Mucosa of rectum (tissue), 2 donors: ENCODE data around the gene THAP2.

ENCODE experiments used
- H3K27ac ChIP-seq, 2 donors: one replicate each; pipeline ENCODE4 v1.7.0; 2013; ENCODE audit warnings: inconsistent platforms in 2 of 2, low read depth in 2 of 2, low read length in 2 of 2
- H3K27me3 ChIP-seq, 2 donors: one replicate each; pipeline ENCODE4 v1.7.0; 2013; ENCODE audit warnings: low read length in 2 of 2; ENCODE audit not compliant: control insufficient read depth in 2 of 2, insufficient read depth in 2 of 2
- H3K36me3 ChIP-seq, 2 donors: one replicate each; pipeline ENCODE4 v1.7.0; 2013; ENCODE audit warnings: low read length in 2 of 2; ENCODE audit not compliant: control insufficient read depth in 2 of 2, insufficient read depth in 2 of 2
- H3K4me1 ChIP-seq, 2 donors: one replicate each; pipeline ENCODE4 v1.7.0; 2013; ENCODE audit warnings: low read length in 2 of 2, mild to moderate bottlenecking in 1 of 2; ENCODE audit not compliant: control insufficient read depth in 2 of 2, insufficient read depth in 2 of 2
- H3K4me3 ChIP-seq, 2 donors: one replicate each; pipeline ENCODE4 v1.7.0; 2013; ENCODE audit warnings: low read length in 2 of 2
- H3K9ac ChIP-seq, 2 donors: one replicate each; pipeline ENCODE4 v1.7.0; 2013; ENCODE audit warnings: low read length in 2 of 2, low read depth in 1 of 2, mild to moderate bottlenecking in 1 of 2
- H3K9me3 ChIP-seq, 2 donors: one replicate each; pipeline ENCODE4 v1.7.0; 2013; ENCODE audit warnings: low read length in 2 of 2; ENCODE audit not compliant: control insufficient read depth in 2 of 2
- donor health status: healthy.
- donor health status: Normal muscosa, but diverticular disease.

THAP2 gene

DNA sequence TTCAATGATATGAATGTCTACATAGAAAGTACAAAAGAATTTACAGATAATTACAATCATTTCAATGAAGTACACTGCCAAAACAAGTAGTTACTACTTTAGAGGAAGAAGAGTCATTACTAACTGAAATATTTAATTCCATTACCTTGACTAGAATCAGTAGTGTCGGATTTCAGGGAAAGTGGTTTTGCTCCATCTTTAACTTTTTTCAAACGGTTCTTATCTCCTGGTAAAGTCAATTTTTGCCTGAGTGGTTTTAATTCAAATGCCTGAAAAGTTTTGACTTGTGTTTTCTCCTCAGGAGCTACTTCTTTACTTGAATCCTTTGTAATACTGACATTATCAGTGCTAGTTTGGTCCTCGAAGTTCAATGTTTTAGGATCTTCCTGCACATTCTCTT, 7.4 kb upstream of the THAP2 start:
- H3K27me3 ChIP-seq: no peaks in the 10 kb centered on the region
- peaks cover 4 to 8% of the 10 kb centered on the region in 2 donors for H3K4me1 ChIP-seq
- peaks cover 30 to 45% of the 10 kb centered on the region in 2 donors for H3K36me3 ChIP-seq
- H3K9me3 ChIP-seq: no peaks in the 10 kb centered on the region
- H3K4me3 ChIP-seq: no peak overlapping the region
- no peak overlapping the region for H3K27ac ChIP-seq
- no peak overlapping the region for H3K9ac ChIP-seq

DNA sequence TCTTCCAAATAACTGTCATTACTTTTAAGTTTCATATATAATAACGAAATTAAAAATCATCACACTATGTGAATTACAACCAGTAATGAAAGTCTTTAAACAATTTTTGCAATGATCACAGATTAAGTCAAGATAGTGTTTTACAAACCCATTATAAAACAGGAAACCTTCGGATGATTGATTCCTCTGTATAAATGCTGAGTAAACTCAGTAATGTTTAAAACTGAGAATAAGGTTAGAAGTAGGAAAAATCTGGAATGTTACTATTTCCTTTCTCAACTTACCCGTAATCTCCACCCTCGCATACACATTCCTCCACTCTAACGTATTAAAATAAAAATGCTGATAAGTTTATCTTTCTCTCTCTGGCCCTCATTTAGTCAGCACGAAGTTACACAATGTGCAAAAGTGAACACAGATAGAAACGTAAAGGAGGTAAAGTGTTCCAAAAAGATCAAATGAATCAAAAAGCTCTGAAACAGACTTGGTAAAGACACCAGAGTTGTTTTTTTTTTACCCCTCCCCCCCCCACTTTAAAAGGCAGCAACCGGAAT, 2.0 kb upstream of the THAP2 start:
- Histone ChIP-seq H3K36me3 (peaks cover 16 to 29% of the 10 kb centered on the region in 2 donors), H3K4me3 (peak overlapping the region; percentile 94 to 99), H3K27ac (peak overlapping the region in 1 of 2 donors; percentile 99), H3K9me3 (no peaks in the 10 kb centered on the region), H3K9ac (peak overlapping the region; percentile 97 to 99), H3K27me3 (no peaks in the 10 kb centered on the region), H3K4me1 (peaks cover 6 to 13% of the 10 kb centered on the region in 2 donors)

DNA sequence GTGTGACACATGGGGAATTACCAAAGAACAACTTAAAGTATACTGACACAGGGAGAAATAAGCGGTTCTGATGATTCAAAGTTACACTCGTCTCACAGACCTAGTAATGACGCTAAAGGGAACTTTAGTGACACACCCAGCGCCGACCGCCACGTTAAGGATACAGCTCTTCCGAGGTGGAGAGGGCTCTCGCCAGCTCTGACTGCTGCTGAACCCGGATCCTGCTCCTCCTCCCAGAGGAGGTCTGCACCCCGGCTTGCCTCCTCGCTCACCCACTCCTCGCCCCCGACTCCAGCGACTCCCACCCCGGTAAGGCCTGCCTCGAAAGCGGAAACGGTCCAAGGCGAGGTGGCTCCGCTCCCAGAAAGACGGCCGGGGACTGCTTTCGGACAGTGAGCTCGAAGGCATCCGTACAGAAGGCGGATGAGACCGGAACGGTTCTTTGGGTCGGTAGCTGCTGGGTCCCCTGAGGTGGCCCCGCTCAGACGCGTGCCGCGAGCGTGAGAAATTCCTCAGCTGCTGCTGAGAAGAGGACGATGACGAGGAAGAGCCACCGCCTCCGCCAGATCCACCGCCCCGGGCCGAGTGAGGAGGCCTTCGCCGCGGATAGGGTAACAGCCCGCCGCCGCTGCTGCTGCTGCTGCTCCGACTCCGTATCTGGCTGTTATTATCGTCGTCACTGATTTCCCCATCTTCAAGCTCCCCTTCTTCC, 1.1 kb upstream of the THAP2 start:
- no peaks in the 10 kb centered on the region for H3K27me3 ChIP-seq
- peaks cover 13 to 20% of the 10 kb centered on the region in 2 donors for H3K36me3 ChIP-seq

DNA sequence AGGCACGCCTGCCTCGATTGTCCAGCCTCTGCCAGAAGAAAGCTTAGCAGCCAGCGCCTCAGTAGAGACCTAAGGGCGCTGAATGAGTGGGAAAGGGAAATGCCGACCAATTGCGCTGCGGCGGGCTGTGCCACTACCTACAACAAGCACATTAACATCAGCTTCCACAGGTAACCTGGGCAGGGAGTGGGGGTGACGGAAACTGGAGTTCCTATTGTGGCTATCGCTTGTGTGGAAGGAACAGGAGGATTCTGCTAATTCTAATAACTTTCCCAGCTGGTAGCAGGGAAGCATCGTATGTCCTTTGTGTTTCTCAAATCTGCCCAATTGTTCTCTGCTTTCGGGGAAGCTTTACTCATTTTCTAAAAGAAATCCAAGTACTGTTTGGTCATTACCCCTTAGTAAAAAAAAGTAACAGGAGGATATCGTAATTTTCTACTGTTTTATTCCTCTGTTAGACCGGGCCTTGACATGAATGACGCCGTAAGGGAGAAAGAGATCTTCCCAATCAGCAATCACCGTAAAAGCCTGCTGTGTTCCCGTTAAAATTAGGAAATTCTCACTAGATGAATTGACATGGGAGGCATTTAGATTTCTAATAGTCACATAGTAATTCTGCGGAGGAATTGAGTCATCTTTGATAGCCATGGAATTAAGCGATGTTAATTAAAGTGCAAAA, 449 bp downstream of the THAP2 start:
- H3K4me3 ChIP-seq: peak overlapping the region; percentile 94 to 99
- peaks cover 1 to 4% of the 10 kb centered on the region in 2 donors for H3K36me3 ChIP-seq
- no peaks in the 10 kb centered on the region for H3K9me3 ChIP-seq
- peaks cover 6 to 13% of the 10 kb centered on the region in 2 donors for H3K4me1 ChIP-seq
- peak overlapping the region; percentile 98 to 99 for H3K9ac ChIP-seq
- H3K27ac ChIP-seq: peak overlapping the region; percentile 98 to 99
- no peaks in the 10 kb centered on the region for H3K27me3 ChIP-seq

More for the DNA sequence above, 1.1 kb upstream of the THAP2 start:
- Histone ChIP-seq H3K9ac (peak overlapping the region; percentile 97 to 99), H3K4me1 (peaks cover 6 to 13% of the 10 kb centered on the region in 2 donors), H3K4me3 (peak overlapping the region; percentile 94 to 99), H3K9me3 (no peaks in the 10 kb centered on the region), H3K27ac (peak overlapping the region; percentile 98 to 99)

DNA sequence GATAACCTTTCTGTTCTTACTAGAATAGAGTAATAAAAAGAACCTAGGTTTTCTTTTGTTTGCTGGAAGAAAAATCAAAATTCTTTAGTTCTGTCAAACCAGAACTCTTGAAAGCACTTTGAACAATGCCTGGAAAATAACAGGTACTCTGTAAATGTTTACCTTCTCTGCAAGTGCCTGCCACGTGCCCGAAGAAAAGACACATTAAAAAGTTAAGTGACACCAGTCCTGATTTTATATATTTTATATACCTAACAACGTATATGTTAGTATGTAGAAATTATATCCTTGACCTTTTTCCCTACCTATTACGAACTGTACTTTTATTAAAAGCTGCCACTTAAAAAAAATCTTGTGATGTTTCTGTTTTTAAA, 976 bp downstream of the THAP2 start:
- H3K9ac ChIP-seq: peak overlapping the region; percentile 98 to 99

DNA sequence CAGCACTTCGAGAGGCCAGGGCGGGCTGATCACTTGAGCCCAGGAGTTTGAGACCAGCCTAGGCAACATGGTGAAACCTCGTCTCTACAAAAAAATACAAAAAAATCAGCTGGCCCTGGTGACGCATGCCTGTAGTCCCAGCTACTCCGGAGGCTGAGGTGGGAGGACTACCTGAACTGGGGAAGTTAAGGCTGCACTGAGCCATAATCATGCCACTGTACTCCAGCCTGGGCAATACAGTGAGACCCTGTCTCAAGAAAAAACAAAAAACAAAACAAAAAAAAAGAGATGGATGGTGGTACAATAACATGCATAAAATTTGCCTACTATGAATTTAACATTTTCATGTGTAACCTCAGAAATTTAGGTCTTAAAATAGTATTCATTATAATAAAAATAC, 2.2 kb downstream of the THAP2 start:
- H3K9ac ChIP-seq: no peak overlapping the region
- H3K9me3 ChIP-seq: no peaks in the 10 kb centered on the region
- H3K4me3 ChIP-seq: no peak overlapping the region
- H3K4me1 ChIP-seq: peaks cover 6 to 13% of the 10 kb centered on the region in 2 donors
- no peaks in the 10 kb centered on the region for H3K27me3 ChIP-seq
- peaks cover 0 to 2% of the 10 kb centered on the region in 2 donors for H3K36me3 ChIP-seq
- H3K27ac ChIP-seq: no peak overlapping the region

More for the DNA sequence above, 976 bp downstream of the THAP2 start:
- Histone ChIP-seq H3K27ac (peak overlapping the region; percentile 98 to 99), H3K36me3 (peaks cover 0 to 2% of the 10 kb centered on the region in 2 donors), H3K27me3 (no peaks in the 10 kb centered on the region), H3K4me3 (peak overlapping the region; percentile 94 to 99), H3K4me1 (peaks cover 6 to 13% of the 10 kb centered on the region in 2 donors), H3K9me3 (no peaks in the 10 kb centered on the region)

DNA sequence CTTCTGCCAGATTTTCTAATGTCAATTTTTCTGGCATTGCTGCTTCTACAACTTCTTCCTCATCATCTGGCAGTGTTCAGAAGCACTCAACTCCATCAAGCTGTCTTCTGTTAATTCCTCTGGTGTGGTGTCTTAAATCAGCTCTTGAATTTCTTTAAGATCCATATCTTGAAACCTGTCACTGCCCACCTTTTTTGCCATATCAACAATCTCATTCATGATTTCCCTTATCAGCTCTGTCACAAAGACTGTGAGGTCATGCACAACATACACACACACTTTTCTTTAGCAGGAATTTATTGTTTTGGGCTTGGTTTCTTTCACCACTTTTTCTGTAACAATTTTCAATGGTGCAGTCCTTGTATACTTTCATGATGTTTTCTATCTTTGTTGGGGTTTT, 7.2 kb downstream of the THAP2 start:
- no peaks in the 10 kb centered on the region for H3K9me3 ChIP-seq
- H3K4me3 ChIP-seq: no peak overlapping the region
- H3K9ac ChIP-seq: no peak overlapping the region
- no peak overlapping the region for H3K27ac ChIP-seq
- no peaks in the 10 kb centered on the region for H3K4me1 ChIP-seq
- no peaks in the 10 kb centered on the region for H3K36me3 ChIP-seq
- H3K27me3 ChIP-seq: no peaks in the 10 kb centered on the region

DNA sequence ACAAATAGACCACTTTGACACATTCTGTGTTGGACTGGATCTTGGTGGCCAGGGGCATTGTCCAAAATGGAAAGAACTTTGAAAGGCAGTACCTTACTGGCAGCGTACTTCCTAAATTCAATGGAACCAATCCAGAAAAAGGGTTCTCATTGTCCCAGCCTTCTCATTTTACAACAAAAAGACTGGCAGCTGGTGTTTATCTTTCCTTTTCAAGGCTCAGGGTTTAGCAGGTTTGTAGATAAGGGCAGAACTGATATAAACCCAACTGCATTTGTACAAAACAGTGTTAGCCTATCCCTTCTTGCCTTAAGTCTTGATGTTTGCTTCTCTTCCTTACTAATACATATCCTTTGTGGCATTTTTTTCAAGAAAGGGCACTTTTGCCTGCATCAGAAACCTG, 7.7 kb downstream of the THAP2 start:
- H3K27me3 ChIP-seq: no peaks in the 10 kb centered on the region
- no peak overlapping the region for H3K27ac ChIP-seq

DNA sequence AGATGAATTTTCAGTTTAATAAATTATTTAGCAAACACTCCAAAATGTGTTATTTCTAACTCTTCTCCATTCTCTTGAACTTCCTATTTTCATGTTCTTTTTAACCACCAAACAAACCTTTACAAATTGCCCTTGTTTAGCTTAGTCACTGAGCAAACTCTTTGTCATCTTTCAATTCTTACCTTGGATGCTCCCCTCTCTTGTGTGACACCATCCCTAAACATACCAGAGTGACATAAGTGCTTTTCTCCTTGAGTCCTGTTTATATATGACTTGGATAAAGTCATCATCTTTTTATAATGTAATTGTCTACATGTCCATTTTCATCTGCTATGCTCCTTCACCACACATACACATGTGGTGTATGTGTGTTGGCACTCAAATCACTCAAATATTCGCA, 18.4 kb downstream of the THAP2 start:
- Histone ChIP-seq H3K27me3 (no peaks in the 10 kb centered on the region), H3K27ac (no peak overlapping the region), H3K9me3 (no peaks in the 10 kb centered on the region), H3K9ac (no peak overlapping the region), H3K4me3 (no peak overlapping the region), H3K36me3 (no peaks in the 10 kb centered on the region), H3K4me1 (peaks cover 0 to 8% of the 10 kb centered on the region in 2 donors)

More for the DNA sequence above, 7.7 kb downstream of the THAP2 start:
- Histone ChIP-seq H3K9ac (no peak overlapping the region), H3K9me3 (no peaks in the 10 kb centered on the region), H3K4me3 (no peak overlapping the region), H3K36me3 (no peaks in the 10 kb centered on the region), H3K4me1 (no peaks in the 10 kb centered on the region)

DNA sequence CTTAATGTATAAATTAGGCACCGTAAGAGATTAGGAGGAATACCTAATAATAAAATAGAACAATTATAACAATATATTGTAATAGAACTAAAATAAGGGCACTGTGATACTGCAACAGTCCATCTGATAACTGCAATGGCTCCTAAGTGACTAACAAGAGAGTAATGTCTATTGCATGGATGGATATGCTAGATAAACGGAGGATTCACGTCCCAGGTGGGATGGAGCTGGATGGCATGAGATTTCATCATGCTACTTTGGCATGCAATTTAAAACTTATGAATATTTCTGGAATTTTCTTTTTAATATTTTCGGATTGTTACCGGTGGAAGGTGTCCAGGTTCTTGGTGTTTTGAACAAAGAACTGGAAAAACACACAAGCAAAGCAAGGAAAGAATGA, 19.5 kb downstream of the THAP2 start:
- H3K4me1 ChIP-seq: peaks cover 0 to 14% of the 10 kb centered on the region in 2 donors
- no peaks in the 10 kb centered on the region for H3K36me3 ChIP-seq
- no peak overlapping the region for H3K9ac ChIP-seq
- no peaks in the 10 kb centered on the region for H3K9me3 ChIP-seq
- H3K4me3 ChIP-seq: no peak overlapping the region
- no peak overlapping the region for H3K27ac ChIP-seq
- H3K27me3 ChIP-seq: no peaks in the 10 kb centered on the region
